A673 (cell line): Measurements from ENCODE around the gene PKN2. TPM values are rescaled to one million over a fixed set of nuclear protein-coding genes. Genes with fewer than 3 reads are reported as not detected.

Experiments
- BruUV-seq: library from RNA; stranded (reverse); fragments of 400-500 nt; replicated peaks from 2 replicates; lab custom pipeline; 2021; lab: Mats Ljungman, UMichigan
- CTCF ChIA-PET: fragments of 300-600 bp; sonication (Branson Sonifier 250); formaldehyde crosslinking; loops from one replicate; lab custom pipeline; 2022; ENCODE audit warnings: antibody characterized with exemption; lab: Charles Lee
- POLR2A ChIA-PET: fragments of 300-600 bp; sonication (Branson Sonifier 250); formaldehyde crosslinking; loops from one replicate; lab custom pipeline; 2022; ENCODE audit warnings: antibody characterized with exemption; ENCODE audit not compliant: low non-redundant PET; lab: Charles Lee
- DNase-seq: peaks from one replicate; pipeline ENCODE4 v3.0.0-alpha.2; 2015; ENCODE audit warnings: low spot score
- H3K27ac ChIP-seq: fragments of 200-600 bp; sonication (generic); 2 replicates; pipeline ENCODE4 v1.5.1; 2016; ENCODE audit warnings: mixed run types, low read depth, mild to moderate bottlenecking, mixed read lengths, antibody characterized with exemption, low read length; ENCODE audit not compliant: poor library complexity, severe bottlenecking
- H3K27me3 ChIP-seq: fragments of 200-600 bp; sonication (generic); replicated peaks from 2 replicates; pipeline ENCODE4 v1.6.1; 2017; ENCODE audit warnings: mixed run types, low read depth, mild to moderate bottlenecking, mixed read lengths, antibody characterized with exemption, low read length; ENCODE audit not compliant: insufficient read depth, poor library complexity
- H3K36me3 ChIP-seq: fragments of 200-600 bp; sonication (generic); 2 replicates; pipeline ENCODE4 v1.6.1; 2016; ENCODE audit warnings: mixed run types, mild to moderate bottlenecking, mixed read lengths, antibody characterized with exemption, low read length; ENCODE audit not compliant: insufficient read depth, poor library complexity, severe bottlenecking
- H3K4me1 ChIP-seq: fragments of 200-600 bp; sonication (generic); 2 replicates; pipeline ENCODE4 v1.6.1; 2017; ENCODE audit warnings: mixed run types, mild to moderate bottlenecking, mixed read lengths, antibody characterized with exemption, low read length; ENCODE audit not compliant: insufficient read depth, poor library complexity, severe bottlenecking
- H3K4me3 ChIP-seq: fragments of 200-600 bp; sonication (generic); 2 replicates; pipeline ENCODE4 v1.5.1; 2016; ENCODE audit warnings: low read depth, mixed run types, mild to moderate bottlenecking, mixed read lengths, low read length; ENCODE audit not compliant: poor library complexity, severe bottlenecking
- H3K9me3 ChIP-seq: fragments of 200-600 bp; sonication (generic); 2 replicates; pipeline ENCODE4 v1.6.1; 2016; ENCODE audit warnings: mixed run types, low read depth, mild to moderate bottlenecking, mixed read lengths, antibody characterized with exemption, low read length; ENCODE audit not compliant: poor library complexity, severe bottlenecking
- EZH2 ChIP-seq: fragments of 200-600 bp; sonication (generic); IDR thresholded peaks from 2 replicates; pipeline ENCODE4 v1.6.1; 2017; ENCODE audit warnings: borderline replicate concordance, low read depth, mild to moderate bottlenecking, mixed read lengths, antibody characterized with exemption, low read length; ENCODE audit not compliant: poor library complexity, severe bottlenecking
- intact Hi-C: fragments of 100-400 bp; cut with micrococcal nuclease; formaldehyde crosslinking; loops from one replicate; pipeline ENCODE4 v1.10.0; 2022; ENCODE audit not compliant: unreplicated experiment
- total RNA-seq: library from RNA; stranded (reverse); gene quantifications from 2 replicates; pipeline ENCODE4 v1.2.3, GENCODE V29; 2021
- TF ChIP-seq, protein P1 (sequence below): fragments of 300-800, 200-600 bp; sonication (generic); conservative IDR thresholded peaks from 2 replicates; pipeline ENCODE4 v1.5.1; 2017; ENCODE audit warnings: low read depth, mild to moderate bottlenecking, antibody characterized with exemption, low read length, moderate library complexity, mixed read lengths

PKN2 gene
- total RNA-seq, 1 experiment from 2014 or later = 55.6 TPM

DNA sequence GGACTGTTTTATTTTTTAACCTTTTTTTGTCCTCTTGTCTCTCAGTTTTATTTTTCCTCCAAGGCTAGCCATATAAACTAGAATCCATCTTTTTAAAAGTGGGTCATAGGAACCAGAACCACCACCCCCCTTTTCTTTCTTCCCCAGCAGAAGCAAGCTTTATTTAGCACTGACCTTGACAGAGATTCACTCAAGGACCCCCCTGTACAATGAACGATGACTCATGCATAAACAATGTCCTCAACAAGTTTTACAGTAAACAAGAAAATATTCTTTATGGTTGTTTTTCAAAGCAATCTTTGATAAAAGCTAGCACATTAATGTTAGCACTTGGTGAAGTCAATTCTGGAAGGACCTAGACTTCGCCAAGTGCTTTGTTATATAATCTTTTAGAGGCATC, 14.1 kb downstream of the PKN2 start:
- Histone ChIP-seq H3K27me3 (no peaks in the 10 kb centered on the region), H3K36me3 (no peaks in the 10 kb centered on the region), H3K4me3 (no peak overlapping the region), H3K9me3 (no peaks in the 10 kb centered on the region), H3K27ac (no peak overlapping the region), H3K4me1 (peaks cover 16% of the 10 kb centered on the region)
- no peak for TF ChIP-seq EZH2
- TF ChIP-seq, protein P1, sequence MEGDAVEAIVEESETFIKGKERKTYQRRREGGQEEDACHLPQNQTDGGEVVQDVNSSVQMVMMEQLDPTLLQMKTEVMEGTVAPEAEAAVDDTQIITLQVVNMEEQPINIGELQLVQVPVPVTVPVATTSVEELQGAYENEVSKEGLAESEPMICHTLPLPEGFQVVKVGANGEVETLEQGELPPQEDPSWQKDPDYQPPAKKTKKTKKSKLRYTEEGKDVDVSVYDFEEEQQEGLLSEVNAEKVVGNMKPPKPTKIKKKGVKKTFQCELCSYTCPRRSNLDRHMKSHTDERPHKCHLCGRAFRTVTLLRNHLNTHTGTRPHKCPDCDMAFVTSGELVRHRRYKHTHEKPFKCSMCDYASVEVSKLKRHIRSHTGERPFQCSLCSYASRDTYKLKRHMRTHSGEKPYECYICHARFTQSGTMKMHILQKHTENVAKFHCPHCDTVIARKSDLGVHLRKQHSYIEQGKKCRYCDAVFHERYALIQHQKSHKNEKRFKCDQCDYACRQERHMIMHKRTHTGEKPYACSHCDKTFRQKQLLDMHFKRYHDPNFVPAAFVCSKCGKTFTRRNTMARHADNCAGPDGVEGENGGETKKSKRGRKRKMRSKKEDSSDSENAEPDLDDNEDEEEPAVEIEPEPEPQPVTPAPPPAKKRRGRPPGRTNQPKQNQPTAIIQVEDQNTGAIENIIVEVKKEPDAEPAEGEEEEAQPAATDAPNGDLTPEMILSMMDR = no peak
- ChIA-PET POLR2A (no interaction called here), CTCF (no interaction called here)
- no TSS peak for BruUV-seq
- intact Hi-C loops = no loop called here
- peak; percentile 9 for DNase-seq

GRCh38 chr1:88698764-88699163, 14.7 kb downstream of the PKN2 start:
- intact Hi-C loops = no loop called here
- Histone ChIP-seq H3K4me1 (peaks cover 16% of the 10 kb centered on the region), H3K4me3 (no peak overlapping the region), H3K27me3 (no peaks in the 10 kb centered on the region), H3K9me3 (no peaks in the 10 kb centered on the region), H3K36me3 (no peaks in the 10 kb centered on the region), H3K27ac (no peak overlapping the region)
- ChIA-PET CTCF (no interaction called here), POLR2A (no interaction called here)
- BruUV-seq = no TSS peak
- no peak for DNase-seq
- TF ChIP-seq, protein P1 = no peak
- TF ChIP-seq EZH2 = no peak

DNA sequence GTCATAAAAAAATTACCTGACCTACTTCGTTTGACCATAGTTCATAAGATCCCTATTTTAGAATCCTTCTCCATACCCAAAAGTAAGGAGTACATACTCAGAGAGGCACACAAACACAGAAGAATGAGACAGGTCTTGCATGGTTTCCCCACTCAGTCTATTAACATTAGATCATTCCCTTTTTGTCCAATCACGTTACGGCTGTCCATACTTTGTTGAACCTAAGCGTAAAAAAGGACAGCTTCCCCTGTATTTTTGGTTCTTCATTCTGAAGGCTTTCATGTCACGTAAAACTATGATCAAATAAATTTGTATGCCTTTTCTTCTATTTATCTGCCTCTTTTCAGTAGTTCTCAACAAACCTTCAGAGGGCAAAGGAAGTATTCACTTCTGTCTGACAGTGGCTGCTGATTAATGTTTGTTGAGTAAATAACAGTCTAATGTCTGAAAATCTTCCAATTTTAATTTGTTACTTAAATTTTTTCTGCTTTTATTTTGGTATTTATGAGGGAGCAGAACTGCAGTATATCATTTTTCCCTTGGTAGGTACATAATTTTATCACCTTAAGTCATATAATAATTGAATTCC, 16.4 kb downstream of the PKN2 start:
- H3K27me3 ChIP-seq = no peaks in the 10 kb centered on the region
- no peak overlapping the region for H3K27ac ChIP-seq
- POLR2A ChIA-PET = no interaction called here
- no peak for DNase-seq
- peaks cover 16% of the 10 kb centered on the region for H3K4me1 ChIP-seq
- no TSS peak for BruUV-seq
- TF ChIP-seq, protein P1 = no peak
- no peak for TF ChIP-seq EZH2
- H3K9me3 ChIP-seq = no peaks in the 10 kb centered on the region
- intact Hi-C loops = no loop called here
- CTCF ChIA-PET = no interaction called here
- no peaks in the 10 kb centered on the region for H3K36me3 ChIP-seq
- H3K4me3 ChIP-seq = no peak overlapping the region
